Measurements from ENCODE around the gene POLR2A. TPM values are rescaled to one million over a fixed set of nuclear protein-coding genes. Genes with fewer than 3 reads are reported as not detected.
A peak's percentile ranks its signal among the peaks of the same experiment; 100 is the strongest.

The POLR2A gene
- polyA plus RNA-seq, 4 donors: 10.0 to 104 (median 20.8) TPM

DNA sequence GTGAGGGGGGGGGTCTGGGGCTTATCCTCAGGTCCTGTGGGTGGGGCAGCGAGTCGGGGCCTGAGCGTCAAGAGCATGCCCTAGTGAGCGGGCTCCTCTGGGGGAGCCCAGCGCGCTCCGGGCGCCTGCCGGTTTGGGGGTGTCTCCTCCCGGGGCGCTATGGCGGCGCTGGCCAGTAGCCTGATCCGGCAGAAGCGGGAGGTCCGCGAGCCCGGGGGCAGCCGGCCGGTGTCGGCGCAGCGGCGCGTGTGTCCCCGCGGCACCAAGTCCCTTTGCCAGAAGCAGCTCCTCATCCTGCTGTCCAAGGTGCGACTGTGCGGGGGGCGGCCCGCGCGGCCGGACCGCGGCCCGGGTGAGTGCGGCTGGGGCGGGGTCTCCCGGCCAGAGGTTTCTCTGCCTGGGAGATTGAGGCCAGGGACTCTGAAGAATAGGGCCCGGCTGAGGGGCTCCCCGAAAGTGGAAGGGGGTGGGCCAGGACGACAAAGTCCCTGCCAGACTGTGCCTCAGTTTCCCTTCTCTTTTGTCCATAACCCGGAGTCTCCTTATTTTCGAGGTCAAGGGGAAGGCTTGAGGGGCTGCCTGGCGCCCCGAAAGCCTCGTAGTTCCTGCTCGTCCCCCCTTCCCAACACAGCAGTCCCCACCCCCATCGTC, 44.6 kb upstream of the POLR2A start, which contains the start of gene FGF11:
Gene FGF11, plus strand, starts transcription at position 51 of the 651 bp plus-strand sequence. Its CDS starts 109 bp downstream, at position 160.
- FAIRE-seq (no peak), DNase-seq (peak in 1 of 2 donors; percentile 50)
- Histone ChIP-seq H3K4me3 (ENCODE audit: low read depth in 1 of 3, low read length in 3 of 3) (peak within 1 kb of the TSS in 2 of 3 donors; percentile 33 to 38), H3K9me3 (ENCODE audit: control insufficient read depth in 2 of 2, insufficient read depth in 1 of 2, low read depth in 1 of 2, low read length in 1 of 2) (no peaks in the 10 kb centered on the region), H3K36me3 (ENCODE audit: control insufficient read depth in 3 of 3, insufficient read depth in 2 of 3, low read depth in 1 of 3, low read length in 3 of 3) (peaks cover 0 to 2% (median 0%) of the 10 kb centered on the region in 3 donors), H3K27ac (ENCODE audit: low read depth in 1 of 3, low read length in 2 of 3) (no peak within 1 kb of the TSS), H3K27me3 (ENCODE audit: control insufficient read depth in 3 of 3, insufficient read depth in 3 of 3, low read length in 3 of 3) (peaks cover 3 to 81% (median 10%) of the 10 kb centered on the region in 3 donors), H3K4me1 (ENCODE audit: control insufficient read depth in 3 of 3, insufficient read depth in 2 of 3, low read depth in 1 of 3, low read length in 2 of 3) (peaks cover 0 to 41% (median 4%) of the 10 kb centered on the region in 3 donors)
- WGBS, 3 donors: 2 to 4% (median 3%) methylated on average over 46 to 50 of the region's 50 CpGs

DNA sequence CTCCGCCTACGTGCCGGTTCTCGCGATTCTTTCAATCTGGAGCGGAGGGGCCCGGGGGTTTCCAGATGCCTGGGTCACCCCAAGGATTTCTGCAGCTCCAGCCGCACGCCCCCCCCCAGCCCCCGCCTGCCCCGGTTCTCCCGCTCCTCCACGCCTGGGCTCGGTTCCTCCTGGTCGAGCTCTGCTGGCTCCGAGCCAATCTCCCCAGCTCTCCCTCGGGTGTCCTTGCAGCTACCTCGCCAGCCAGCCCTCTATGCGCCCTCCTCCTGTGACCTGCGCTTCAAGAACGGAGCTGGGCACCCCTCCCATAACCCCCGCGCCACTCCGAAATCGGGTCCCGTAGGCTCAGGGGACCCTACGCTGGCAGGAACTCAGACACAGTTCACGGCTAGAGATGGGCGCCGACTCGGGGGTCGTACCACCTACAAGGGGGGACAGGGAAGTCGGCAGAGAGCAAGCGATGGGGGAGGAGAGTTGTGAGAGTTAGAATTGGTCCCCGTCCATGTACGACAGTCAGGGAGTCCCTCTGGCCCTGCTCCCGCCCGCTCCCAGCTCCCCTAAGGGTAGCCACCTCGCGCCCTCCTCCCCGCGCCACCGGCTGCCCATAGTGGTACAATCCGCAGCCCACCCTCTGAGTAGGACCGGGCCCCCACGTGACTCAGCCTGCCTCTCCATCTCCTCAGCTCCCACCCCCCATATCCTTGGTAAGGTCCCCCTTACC, 43.9 kb upstream of the POLR2A start:
- DNase-seq: peak; percentile 38 to 63
- no peak for FAIRE-seq
- 2 to 3% (median 2%) methylated on average over 42 to 46 of the region's 46 CpGs for WGBS, 3 donors
- Histone ChIP-seq H3K9me3 (ENCODE audit: control insufficient read depth in 2 of 2, insufficient read depth in 1 of 2, low read depth in 1 of 2, low read length in 1 of 2) (no peaks in the 10 kb centered on the region), H3K4me1 (ENCODE audit: control insufficient read depth in 3 of 3, insufficient read depth in 2 of 3, low read depth in 1 of 3, low read length in 2 of 3) (peaks cover 0 to 45% (median 4%) of the 10 kb centered on the region in 3 donors), H3K36me3 (ENCODE audit: control insufficient read depth in 3 of 3, insufficient read depth in 2 of 3, low read depth in 1 of 3, low read length in 3 of 3) (peaks cover 0 to 2% (median 0%) of the 10 kb centered on the region in 3 donors), H3K27ac (ENCODE audit: low read depth in 1 of 3, low read length in 2 of 3) (no peak overlapping the region), H3K4me3 (ENCODE audit: low read depth in 1 of 3, low read length in 3 of 3) (peak overlapping the region in 2 of 3 donors; percentile 22 to 38), H3K27me3 (ENCODE audit: control insufficient read depth in 3 of 3, insufficient read depth in 3 of 3, low read length in 3 of 3) (peaks cover 3 to 86% (median 10%) of the 10 kb centered on the region in 3 donors)

DNA sequence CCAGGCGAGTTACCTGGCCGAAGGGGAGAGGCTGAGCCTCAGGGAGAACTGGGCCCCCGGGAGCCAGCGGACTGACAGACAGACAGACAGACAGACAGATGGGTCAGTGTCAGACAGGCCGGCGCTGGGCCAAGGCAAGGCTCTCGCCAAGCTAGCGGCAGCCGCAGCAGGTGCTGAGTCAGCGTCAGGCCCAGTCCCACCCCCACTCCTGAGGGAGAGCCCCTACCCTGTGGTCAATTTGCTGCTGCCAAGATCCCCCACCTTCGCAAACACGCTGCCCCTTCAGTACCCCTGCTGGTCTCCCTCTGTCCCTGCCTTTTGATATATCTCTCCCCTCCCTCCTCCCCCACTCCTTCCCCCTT, 43.4 kb upstream of the POLR2A start:
- Histone ChIP-seq H3K27me3 (ENCODE audit: control insufficient read depth in 3 of 3, insufficient read depth in 3 of 3, low read length in 3 of 3) (peaks cover 3 to 89% (median 10%) of the 10 kb centered on the region in 3 donors), H3K27ac (ENCODE audit: low read depth in 1 of 3, low read length in 2 of 3) (no peak overlapping the region), H3K4me3 (ENCODE audit: low read depth in 1 of 3, low read length in 3 of 3) (no peak overlapping the region), H3K36me3 (ENCODE audit: control insufficient read depth in 3 of 3, insufficient read depth in 2 of 3, low read depth in 1 of 3, low read length in 3 of 3) (peaks cover 0 to 2% (median 0%) of the 10 kb centered on the region in 3 donors), H3K4me1 (ENCODE audit: control insufficient read depth in 3 of 3, insufficient read depth in 2 of 3, low read depth in 1 of 3, low read length in 2 of 3) (peaks cover 0 to 51% (median 4%) of the 10 kb centered on the region in 3 donors), H3K9me3 (ENCODE audit: control insufficient read depth in 2 of 2, insufficient read depth in 1 of 2, low read depth in 1 of 2, low read length in 1 of 2) (no peaks in the 10 kb centered on the region)
- DNase-seq (no peak), FAIRE-seq (no peak)
- 6 to 21% (median 11%) methylated on average over 7 to 12 of the region's 12 CpGs for WGBS, 3 donors

DNA sequence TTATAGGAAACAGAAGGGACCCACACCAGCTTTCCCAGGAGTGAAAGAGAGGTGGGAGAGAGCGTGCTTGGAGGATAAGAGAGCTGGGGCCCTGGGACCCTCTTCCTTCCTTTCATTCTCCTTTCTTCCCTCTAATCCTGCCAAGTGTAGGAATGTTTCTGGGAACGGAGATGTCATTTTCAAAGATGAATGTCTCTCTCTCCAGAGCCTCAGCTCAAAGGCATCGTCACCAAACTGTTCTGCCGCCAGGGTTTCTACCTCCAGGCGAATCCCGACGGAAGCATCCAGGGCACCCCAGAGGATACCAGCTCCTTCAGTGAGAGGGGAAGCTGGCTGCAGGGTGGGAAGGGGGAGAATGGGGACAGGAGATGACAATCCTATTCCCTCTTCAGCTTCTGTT, 42.9 kb upstream of the POLR2A start:
- no peaks in the 10 kb centered on the region for H3K9me3 ChIP-seq (ENCODE audit: control insufficient read depth in 2 of 2, insufficient read depth in 1 of 2, low read depth in 1 of 2, low read length in 1 of 2)
- WGBS, 3 donors: 65 to 73% (median 67%) methylated on average over 7 of the region's 7 CpGs
- no peak for FAIRE-seq
- no peak for DNase-seq
- H3K36me3 ChIP-seq (ENCODE audit: control insufficient read depth in 3 of 3, insufficient read depth in 2 of 3, low read depth in 1 of 3, low read length in 3 of 3): peaks cover 0 to 2% (median 0%) of the 10 kb centered on the region in 3 donors
- H3K27ac ChIP-seq (ENCODE audit: low read depth in 1 of 3, low read length in 2 of 3): no peak overlapping the region
- H3K4me1 ChIP-seq (ENCODE audit: control insufficient read depth in 3 of 3, insufficient read depth in 2 of 3, low read depth in 1 of 3, low read length in 2 of 3): peaks cover 0 to 52% (median 4%) of the 10 kb centered on the region in 3 donors
- H3K27me3 ChIP-seq (ENCODE audit: control insufficient read depth in 3 of 3, insufficient read depth in 3 of 3, low read length in 3 of 3): peaks cover 3 to 89% (median 10%) of the 10 kb centered on the region in 3 donors
- no peak overlapping the region for H3K4me3 ChIP-seq (ENCODE audit: low read depth in 1 of 3, low read length in 3 of 3)

DNA sequence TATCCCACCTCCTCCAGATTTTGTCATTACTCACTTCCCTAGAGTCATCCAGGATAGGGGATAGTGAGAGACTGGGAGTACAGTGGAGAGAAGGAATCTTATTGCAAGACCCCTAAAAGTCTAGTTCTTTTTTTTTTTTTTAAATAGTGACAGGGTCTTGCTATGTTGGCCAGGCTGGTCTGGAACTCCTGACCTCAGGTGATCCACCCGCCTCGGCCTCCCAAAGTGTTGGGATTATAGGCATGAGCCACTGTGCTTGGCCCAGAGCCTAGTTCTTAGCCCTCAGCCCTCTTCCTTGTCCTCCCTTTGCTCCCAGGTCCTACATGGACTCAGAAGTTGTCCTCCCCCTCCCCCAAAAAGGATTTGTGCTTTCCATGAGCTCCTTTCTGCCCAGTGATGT, 42.0 kb upstream of the POLR2A start:
- H3K27me3 ChIP-seq (ENCODE audit: control insufficient read depth in 3 of 3, insufficient read depth in 3 of 3, low read length in 3 of 3): peaks cover 3 to 91% (median 11%) of the 10 kb centered on the region in 3 donors
- FAIRE-seq: no peak
- DNase-seq: no peak
- H3K4me1 ChIP-seq (ENCODE audit: control insufficient read depth in 3 of 3, insufficient read depth in 2 of 3, low read depth in 1 of 3, low read length in 2 of 3): peaks cover 0 to 51% (median 4%) of the 10 kb centered on the region in 3 donors
- no peaks in the 10 kb centered on the region for H3K9me3 ChIP-seq (ENCODE audit: control insufficient read depth in 2 of 2, insufficient read depth in 1 of 2, low read depth in 1 of 2, low read length in 1 of 2)
- peaks cover 0 to 2% (median 0%) of the 10 kb centered on the region in 3 donors for H3K36me3 ChIP-seq (ENCODE audit: control insufficient read depth in 3 of 3, insufficient read depth in 2 of 3, low read depth in 1 of 3, low read length in 3 of 3)
- 75 to 87% (median 80%) methylated on average over 2 of the region's 2 CpGs for WGBS, 3 donors
- no peak overlapping the region for H3K27ac ChIP-seq (ENCODE audit: low read depth in 1 of 3, low read length in 2 of 3)
- H3K4me3 ChIP-seq (ENCODE audit: low read depth in 1 of 3, low read length in 3 of 3): no peak overlapping the region

DNA sequence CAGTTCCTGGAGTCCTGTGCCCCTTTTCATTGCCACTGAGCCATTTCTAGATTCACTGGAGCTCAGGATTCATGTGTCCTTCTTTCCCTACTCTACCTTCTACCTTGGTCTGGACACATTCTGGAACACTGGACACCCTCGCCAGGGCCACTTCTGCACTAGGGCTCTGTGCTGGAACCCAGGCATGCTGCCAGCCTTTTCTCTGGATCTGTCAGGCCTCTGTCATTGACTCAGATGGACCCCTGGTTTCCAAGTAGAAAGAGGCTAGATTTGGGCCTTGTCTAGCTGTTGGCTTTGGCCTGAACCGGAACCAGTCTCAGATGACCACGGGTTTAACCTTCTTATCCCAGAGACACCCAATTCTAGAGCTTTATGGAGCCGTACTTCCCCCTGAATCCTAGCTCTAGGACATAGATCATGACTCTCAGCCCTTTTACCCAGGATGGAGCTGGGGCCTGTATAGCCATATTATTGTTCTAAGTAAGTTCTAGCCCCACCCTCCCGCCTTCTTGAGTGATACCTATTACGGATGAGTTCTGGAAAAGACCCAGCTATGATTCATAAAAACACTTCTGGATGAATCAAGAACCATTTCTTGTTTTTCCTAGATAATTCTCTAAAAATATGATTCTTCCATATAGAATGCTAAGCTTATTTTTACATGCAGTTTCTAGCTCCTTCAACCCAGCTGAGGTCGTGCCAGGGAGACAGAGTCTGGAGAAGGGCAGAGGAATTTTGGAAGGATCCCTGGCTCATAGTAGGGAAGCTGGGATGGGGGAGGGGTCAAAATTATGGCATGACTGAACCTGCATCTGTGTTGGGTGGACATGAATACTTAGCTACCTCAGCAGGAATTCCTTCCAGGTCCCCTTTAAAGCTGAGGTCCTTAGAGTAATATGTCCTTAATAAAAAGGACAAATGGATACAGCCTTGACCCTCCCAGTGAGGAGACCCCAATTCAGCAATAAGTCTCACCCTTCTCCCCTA, 40.4 kb upstream of the POLR2A start:
- WGBS, 3 donors: 78 to 87% (median 85%) methylated on average over 7 of the region's 7 CpGs
- Histone ChIP-seq H3K4me3 (ENCODE audit: low read depth in 1 of 3, low read length in 3 of 3) (no peak overlapping the region), H3K27ac (ENCODE audit: low read depth in 1 of 3, low read length in 2 of 3) (no peak overlapping the region), H3K9me3 (ENCODE audit: control insufficient read depth in 2 of 2, insufficient read depth in 1 of 2, low read depth in 1 of 2, low read length in 1 of 2) (no peaks in the 10 kb centered on the region), H3K4me1 (ENCODE audit: control insufficient read depth in 3 of 3, insufficient read depth in 2 of 3, low read depth in 1 of 3, low read length in 2 of 3) (peaks cover 0 to 36% (median 0%) of the 10 kb centered on the region in 3 donors), H3K27me3 (ENCODE audit: control insufficient read depth in 3 of 3, insufficient read depth in 3 of 3, low read length in 3 of 3) (peaks cover 0 to 82% (median 17%) of the 10 kb centered on the region in 3 donors), H3K36me3 (ENCODE audit: control insufficient read depth in 3 of 3, insufficient read depth in 2 of 3, low read depth in 1 of 3, low read length in 3 of 3) (no peaks in the 10 kb centered on the region)
- DNase-seq (no peak), FAIRE-seq (no peak)

DNA sequence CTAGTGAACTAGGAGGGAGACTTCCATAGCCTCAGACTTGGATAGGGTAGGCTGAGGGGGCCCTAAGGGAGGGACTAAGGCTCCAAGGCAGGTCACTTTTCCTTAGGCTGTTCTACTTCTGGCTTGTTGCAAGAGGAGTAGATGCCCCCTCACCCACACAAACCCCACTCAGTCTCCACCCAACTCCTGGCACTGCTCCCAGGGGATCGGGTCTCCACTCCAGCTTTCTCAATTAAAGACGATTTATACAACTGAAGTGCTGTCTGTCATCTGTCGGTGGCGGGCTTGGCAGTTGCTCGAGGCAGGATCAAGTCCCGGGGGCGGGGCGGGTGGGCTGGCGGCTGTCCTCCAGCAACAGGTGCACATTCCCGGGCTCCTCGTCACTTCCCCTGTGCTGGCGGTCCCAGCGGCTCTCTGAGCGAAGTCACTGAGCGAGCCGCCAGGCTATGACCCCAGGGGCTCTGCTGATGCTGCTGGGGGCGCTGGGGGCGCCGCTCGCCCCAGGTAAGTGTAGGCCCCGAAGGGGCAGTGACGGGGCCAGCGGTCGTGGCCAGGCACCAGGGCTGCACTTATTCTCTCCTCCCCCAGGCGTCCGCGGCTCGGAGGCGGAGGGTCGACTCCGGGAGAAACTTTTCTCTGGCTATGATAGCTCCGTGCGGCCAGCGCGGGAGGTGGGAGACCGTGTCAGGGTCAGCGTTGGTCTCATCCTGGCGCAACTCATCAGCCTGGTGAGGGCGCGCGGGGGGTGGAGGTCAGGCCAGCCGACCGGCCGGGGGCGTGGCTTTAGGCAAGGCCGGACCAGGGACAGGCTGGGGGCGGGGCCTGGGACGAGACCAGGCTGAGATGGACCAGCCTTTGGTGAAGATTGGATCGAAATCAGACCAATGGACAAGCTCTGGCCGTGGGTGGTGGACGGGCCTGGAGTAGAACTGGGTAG, 39.2 kb upstream of the POLR2A start, which contains the start of gene CHRNB1:
Gene CHRNB1, plus strand, starts transcription at position 380 of the 937 bp plus-strand sequence. Its CDS starts 67 bp downstream, at position 447.
- H3K27me3 ChIP-seq (ENCODE audit: control insufficient read depth in 3 of 3, insufficient read depth in 3 of 3, low read length in 3 of 3): peaks cover 0 to 72% (median 17%) of the 10 kb centered on the region in 3 donors
- H3K36me3 ChIP-seq (ENCODE audit: control insufficient read depth in 3 of 3, insufficient read depth in 2 of 3, low read depth in 1 of 3, low read length in 3 of 3): no peaks in the 10 kb centered on the region
- peak within 1 kb of the TSS; percentile 34 to 47 (median 46) for H3K4me3 ChIP-seq (ENCODE audit: low read depth in 1 of 3, low read length in 3 of 3)
- WGBS, 3 donors: 4 to 5% (median 5%) methylated on average over 35 to 51 of the region's 51 CpGs
- DNase-seq: peak; percentile 68 to 71
- peaks cover 0 to 27% (median 0%) of the 10 kb centered on the region in 3 donors for H3K4me1 ChIP-seq (ENCODE audit: control insufficient read depth in 3 of 3, insufficient read depth in 2 of 3, low read depth in 1 of 3, low read length in 2 of 3)
- FAIRE-seq: no peak
- no peaks in the 10 kb centered on the region for H3K9me3 ChIP-seq (ENCODE audit: control insufficient read depth in 2 of 2, insufficient read depth in 1 of 2, low read depth in 1 of 2, low read length in 1 of 2)
- no peak within 1 kb of the TSS for H3K27ac ChIP-seq (ENCODE audit: low read depth in 1 of 3, low read length in 2 of 3)

All from small intestine (tissue), 7 donors.